ENCODE data around the gene DHX9.

The DHX9 gene

GRCh38 chr1:182839209-182840066 lies at the start of gene DHX9:
Gene DHX9 (plus strand): TSS chr1:182839347. CDS start chr1:182842567, 3,220 bp downstream.
- FAIRE-seq, result no peak

DNA sequence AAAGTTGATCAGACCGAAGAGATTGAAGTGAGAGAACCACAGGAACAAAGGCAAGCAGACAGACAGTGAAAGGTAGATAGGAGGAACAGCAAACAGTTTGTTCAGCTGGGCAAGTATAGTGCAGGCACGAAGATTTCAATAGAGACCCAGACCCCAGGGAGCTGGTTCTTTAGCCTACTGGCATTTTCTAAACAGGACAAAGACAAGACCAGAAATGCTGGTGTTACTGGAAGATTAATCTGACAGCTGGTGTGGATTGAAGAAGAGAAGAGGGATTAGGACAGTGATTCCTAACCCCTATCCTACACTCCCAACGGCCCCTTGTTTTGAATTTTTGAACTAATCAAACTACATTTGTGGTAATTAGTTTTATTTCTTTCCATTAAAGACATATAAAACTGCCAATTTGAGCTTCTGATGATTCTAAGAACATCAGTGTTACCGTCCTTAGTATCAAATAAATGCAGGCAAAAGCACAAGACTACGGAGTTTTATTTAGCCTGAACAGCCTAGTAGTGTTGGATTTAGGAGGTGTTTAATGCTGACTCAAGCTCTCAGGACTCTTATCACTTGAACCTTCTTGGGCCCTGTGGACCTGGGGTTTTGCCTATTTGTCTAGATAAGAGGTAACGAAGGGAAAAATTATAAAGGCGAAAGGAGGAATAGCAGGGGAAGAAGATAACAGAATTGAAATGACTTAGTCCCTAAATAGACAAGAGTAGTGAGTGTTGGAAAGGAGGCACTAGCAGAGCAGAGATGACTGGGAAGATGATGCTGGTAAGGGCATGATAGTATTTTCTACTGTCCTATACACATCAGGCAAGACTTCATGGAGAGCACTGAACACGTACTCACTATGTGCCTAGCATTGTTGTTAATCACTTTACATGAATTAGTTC lies 47.6 kb upstream of the DHX9 start:
- FAIRE-seq, result no peak

GRCh38 chr1:182794091-182794490 lies 45.1 kb upstream of the DHX9 start:
- FAIRE-seq, result no peak

- no peak for FAIRE-seq
Measured at GRCh38 chr1:182794676-182795201, 44.4 kb upstream of the DHX9 start.

- FAIRE-seq, result no peak
Measured at GRCh38 chr1:182795563-182796228, 43.5 kb upstream of the DHX9 start.

DNA sequence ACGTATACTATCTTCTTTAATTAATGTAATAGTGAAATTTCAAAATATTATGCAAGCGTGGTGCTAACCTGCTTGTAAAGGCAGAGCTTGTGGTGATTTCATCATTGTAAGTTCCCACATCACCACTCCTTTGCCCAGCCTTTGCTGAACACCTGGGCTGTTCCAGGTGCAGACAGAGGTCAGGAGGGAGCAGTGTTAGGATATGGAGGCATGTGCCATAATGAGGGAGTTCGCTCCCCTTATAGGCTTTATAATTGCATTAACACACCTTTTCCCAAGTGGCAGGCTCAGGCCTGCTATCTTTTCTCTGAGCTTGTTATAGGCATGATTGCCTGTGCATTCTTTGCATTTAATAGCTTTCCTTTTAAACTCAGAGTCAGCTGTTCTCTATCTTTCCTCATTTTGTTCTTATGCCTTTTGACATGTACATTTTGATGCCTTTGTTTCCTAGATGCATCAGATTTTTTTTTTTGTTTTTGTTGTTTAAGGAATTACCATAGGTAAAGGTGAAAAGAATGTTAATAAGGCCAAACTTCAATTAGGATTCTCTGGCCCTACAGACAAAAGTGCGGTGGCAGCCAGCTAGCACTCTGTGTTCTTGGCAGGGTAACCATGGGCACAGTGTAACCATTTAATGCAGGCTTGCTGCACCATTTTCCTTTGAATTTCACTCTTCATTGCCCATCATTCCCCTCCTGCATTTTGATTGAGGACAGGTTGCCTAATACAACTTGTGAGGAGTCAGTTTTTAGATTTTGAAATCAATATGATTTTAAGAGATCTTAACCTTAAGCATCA lies 36.9 kb upstream of the DHX9 start:
- no peak for FAIRE-seq

- no peak for FAIRE-seq
Measured at GRCh38 chr1:182803846-182804245, 35.3 kb upstream of the DHX9 start.

- FAIRE-seq, result no peak
Measured at GRCh38 chr1:182806015-182806678, 33.0 kb upstream of the DHX9 start.

- no peak for FAIRE-seq
Measured at GRCh38 chr1:182807907-182808306, 31.2 kb upstream of the DHX9 start.

- FAIRE-seq, result no peak
Measured at GRCh38 chr1:182809414-182809957, 29.7 kb upstream of the DHX9 start.

GRCh38 chr1:182811975-182812722 lies 27.0 kb upstream of the DHX9 start:
- no peak for FAIRE-seq

DNA sequence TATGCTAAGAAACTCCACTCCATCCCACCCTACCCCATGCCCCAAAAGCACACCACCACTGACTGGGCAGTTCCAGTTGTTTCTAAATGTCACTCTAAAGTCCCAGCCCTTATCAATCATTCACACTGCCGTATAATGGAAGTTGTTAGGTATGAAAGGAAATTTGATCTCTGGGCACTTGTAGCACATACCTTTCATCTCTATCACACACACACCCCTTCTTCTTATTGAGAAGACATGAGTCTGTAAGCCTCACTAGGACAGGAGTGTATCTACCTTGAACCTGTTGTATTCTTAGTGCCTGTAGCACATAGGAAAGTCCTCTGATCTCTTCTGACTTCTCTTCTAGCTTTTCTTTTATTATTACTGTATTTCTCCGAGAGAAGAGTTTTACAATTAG lies 22.3 kb upstream of the DHX9 start:
- FAIRE-seq, result no peak

DNA sequence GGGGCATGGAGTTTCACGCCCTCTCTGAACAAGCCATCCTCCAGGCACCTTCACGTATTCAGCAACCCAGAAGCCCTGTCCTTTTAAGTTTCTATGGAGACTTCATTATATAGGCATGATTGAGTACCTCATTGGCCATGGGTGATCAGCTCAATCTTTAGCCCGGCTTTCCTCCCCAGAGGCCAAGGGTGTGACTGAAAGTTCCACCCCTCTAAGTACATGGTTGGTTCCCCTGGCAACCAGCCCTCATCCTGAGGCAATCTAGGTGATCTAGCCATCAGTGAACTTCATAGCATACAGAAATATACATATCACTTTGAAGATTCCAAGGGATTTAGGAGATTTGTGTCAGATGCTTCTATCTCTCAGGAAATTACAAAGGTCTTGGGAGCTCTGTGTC lies 21.3 kb upstream of the DHX9 start:
- FAIRE-seq, result no peak

GRCh38 chr1:182823220-182823619 lies 15.9 kb upstream of the DHX9 start:
- FAIRE-seq, result no peak

DNA sequence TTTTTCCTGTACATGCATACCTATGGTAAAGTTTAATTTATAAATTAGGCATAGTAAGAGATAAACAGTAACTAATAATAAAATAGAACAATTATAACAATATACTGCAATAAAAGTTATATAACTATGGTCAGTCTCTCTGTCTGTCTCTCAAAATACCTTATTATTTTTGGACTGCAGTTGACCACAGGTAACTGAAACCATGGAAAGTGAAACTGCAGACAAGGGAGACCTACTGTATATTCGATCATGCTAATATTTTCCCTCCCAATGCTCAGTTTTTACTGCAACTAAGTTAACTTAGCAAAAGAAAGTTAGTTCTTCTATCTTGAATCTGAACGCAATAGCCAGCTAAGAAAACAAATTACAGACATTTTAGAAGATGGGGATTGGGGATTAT lies 12.3 kb upstream of the DHX9 start:
- peak; percentile 22 for FAIRE-seq

GRCh38 chr1:182829285-182829932 lies 9.7 kb upstream of the DHX9 start:
- no peak for FAIRE-seq

DNA sequence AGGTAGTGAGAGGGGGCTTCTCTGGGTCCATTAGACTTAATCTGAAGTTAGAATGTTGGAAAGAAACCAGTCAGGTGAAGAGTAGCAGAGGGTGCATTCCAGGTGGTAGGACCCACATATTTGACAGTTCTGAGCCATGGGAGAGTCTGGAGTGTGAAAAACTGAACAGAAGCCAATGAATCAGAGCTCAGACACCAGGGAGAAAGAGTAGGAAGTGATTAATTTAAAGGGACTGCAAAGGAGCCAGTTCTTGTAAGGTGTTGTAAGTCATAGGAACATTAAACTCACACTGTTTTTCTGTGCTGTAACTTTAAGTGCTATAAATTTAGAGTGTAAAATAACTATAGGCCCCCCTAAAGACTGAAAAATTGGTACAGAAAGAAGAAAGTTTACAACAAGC lies 5.9 kb upstream of the DHX9 start:
- no peak for FAIRE-seq

- FAIRE-seq, result no peak
Measured at GRCh38 chr1:182834326-182834725, 4.8 kb upstream of the DHX9 start.

DNA sequence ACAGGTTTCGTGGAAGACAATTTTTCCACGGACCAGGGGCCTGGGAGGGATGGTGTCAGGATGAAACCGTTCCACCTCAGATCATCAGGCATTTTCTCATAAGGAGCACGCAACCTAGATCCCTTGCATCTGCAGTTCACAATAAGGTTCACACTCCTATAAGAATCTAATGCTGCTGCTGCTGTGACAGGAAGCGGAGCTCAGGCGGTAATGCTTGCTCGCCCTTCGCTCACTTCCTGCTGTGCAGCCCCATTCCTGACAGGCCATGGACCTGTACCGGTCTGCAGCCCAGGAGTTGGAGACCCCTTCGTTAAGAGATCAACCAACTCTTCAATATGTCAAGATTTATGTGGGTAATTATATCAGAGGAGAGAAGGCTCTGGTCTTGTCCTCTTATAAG lies 3.3 kb upstream of the DHX9 start:
- no peak for FAIRE-seq

GRCh38 chr1:182841368-182841988 lies 2.3 kb downstream of the DHX9 start:
- peak; percentile 33 for FAIRE-seq

Measured in TTC549 (cell line).